Stimulated activated CD8-positive, alpha-beta memory T cell treated with anti-CD3 and anti-CD28 coated beads, Interleukin-4, amount 100 ng/mL, for 48 hours (primary cell): ENCODE data around the gene MYO1H.
"Not testable (repeated sequence)": the region's sequence is repeated elsewhere in the genome, so short reads cannot be mapped to it uniquely, and the experiment has no call there.

Experiments
- DNase-seq: peaks from one replicate; pipeline ENCODE4 v3.0.0-alpha.2; 2020

The MYO1H gene

GRCh38 chr12:109422251-109422650, 74.6 kb downstream of the MYO1H start:
- DNase-seq = no peak

- no peak for DNase-seq
Measured at GRCh38 chr12:109423392-109423791, 75.7 kb downstream of the MYO1H start.

- DNase-seq = peak; percentile 85
Measured at GRCh38 chr12:109428037-109428629, 80.4 kb downstream of the MYO1H start.

GRCh38 chr12:109428804-109429203, 81.1 kb downstream of the MYO1H start:
- DNase-seq = not testable (repeated sequence)

- no peak for DNase-seq
Measured at GRCh38 chr12:109430244-109430643, 82.5 kb downstream of the MYO1H start.

GRCh38 chr12:109432431-109432830, 84.7 kb downstream of the MYO1H start:
- DNase-seq = no peak

- peak; percentile 89 for DNase-seq
Measured at GRCh38 chr12:109432842-109433304, 85.2 kb downstream of the MYO1H start.

GRCh38 chr12:109433618-109434017, 85.9 kb downstream of the MYO1H start:
- no peak for DNase-seq

GRCh38 chr12:109434582-109434981, 86.9 kb downstream of the MYO1H start:
- no peak for DNase-seq

- no peak for DNase-seq
Measured at GRCh38 chr12:109435428-109436187, 87.9 kb downstream of the MYO1H start.

- DNase-seq = no peak
Measured at GRCh38 chr12:109436188-109436560, 88.5 kb downstream of the MYO1H start.

GRCh38 chr12:109439181-109439580, 91.5 kb downstream of the MYO1H start:
- no peak for DNase-seq

- DNase-seq = not testable (repeated sequence)
Measured at GRCh38 chr12:109439951-109440350, 92.3 kb downstream of the MYO1H start.

GRCh38 chr12:109440851-109441490, 93.3 kb downstream of the MYO1H start:
- DNase-seq = no peak

GRCh38 chr12:109443794-109444193, 96.1 kb downstream of the MYO1H start:
- no peak for DNase-seq

GRCh38 chr12:109444259-109444658, 96.6 kb downstream of the MYO1H start:
- no peak for DNase-seq

- DNase-seq = no peak
Measured at GRCh38 chr12:109445191-109445609, 97.5 kb downstream of the MYO1H start.

- no peak for DNase-seq
Measured at GRCh38 chr12:109446869-109447268, 99.2 kb downstream of the MYO1H start.

- DNase-seq = no peak
Measured at GRCh38 chr12:109447482-109447881, 99.8 kb downstream of the MYO1H start.

GRCh38 chr12:109448272-109448671, 100.6 kb downstream of the MYO1H start:
- no peak for DNase-seq

- DNase-seq = no peak
Measured at GRCh38 chr12:109448707-109449390, 101.1 kb downstream of the MYO1H start.

- DNase-seq = no peak
Measured at GRCh38 chr12:109449845-109450532, 102.3 kb downstream of the MYO1H start.

- no peak for DNase-seq
Measured at GRCh38 chr12:109450980-109451379, 103.3 kb downstream of the MYO1H start.
